WTC11 (cell line): ENCODE data around the gene ERBB4.

Experiments
- CREB1 ChIP-seq: sonication (generic); formaldehyde crosslinking; IDR thresholded peaks from 2 replicates; pipeline ENCODE4 v1.8.0; 2023; ENCODE audit warnings: mild to moderate bottlenecking, missing genetic modification reagents
- IRF2 ChIP-seq: sonication (generic); formaldehyde crosslinking; IDR thresholded peaks from 2 replicates; pipeline ENCODE4 v1.8.0; 2022; ENCODE audit warnings: low read depth, missing genetic modification reagents, borderline replicate concordance
- JUN ChIP-seq: sonication (generic); formaldehyde crosslinking; IDR thresholded peaks from 2 replicates; pipeline ENCODE4 v1.8.0; 2023; ENCODE audit warnings: mild to moderate bottlenecking, missing genetic modification reagents
- RELA ChIP-seq: sonication (generic); formaldehyde crosslinking; IDR thresholded peaks from 2 replicates; pipeline ENCODE4 v1.8.1; 2022; ENCODE audit warnings: missing genetic modification reagents, mild to moderate bottlenecking, borderline replicate concordance
- ZNF263 ChIP-seq: sonication (generic); formaldehyde crosslinking; IDR thresholded peaks from 2 replicates; pipeline ENCODE4 v1.8.1; 2022; ENCODE audit warnings: low read depth, mild to moderate bottlenecking, moderate library complexity, missing genetic modification reagents
- ZNF423 ChIP-seq: fragments of 250-450 bp; sonication (Bioruptor Pico); IDR thresholded peaks from 2 replicates; pipeline ENCODE4 v2.1.2; 2022; ENCODE audit warnings: mild to moderate bottlenecking, moderate library complexity
- TF ChIP-seq, protein P1 (sequence below): fragments of 200-600 bp; IDR thresholded peaks from 2 replicates; pipeline ENCODE4 v1.8.0; 2022; ENCODE audit warnings: antibody characterized with exemption
- TF ChIP-seq, protein P2 (sequence below): sonication (generic); formaldehyde crosslinking; IDR thresholded peaks from 2 replicates; pipeline ENCODE4 v1.8.1; 2022; ENCODE audit warnings: low read depth, missing genetic modification reagents, borderline replicate concordance
- TF ChIP-seq, protein P3 (sequence below): sonication (generic); formaldehyde crosslinking; IDR thresholded peaks from 2 replicates; pipeline ENCODE4 v1.8.0; 2022; ENCODE audit warnings: mild to moderate bottlenecking, missing genetic modification reagents
- TF ChIP-seq, protein P4 (sequence below): sonication (generic); formaldehyde crosslinking; IDR thresholded peaks from 2 replicates; pipeline ENCODE4 v1.8.0; 2022; ENCODE audit warnings: mild to moderate bottlenecking, missing genetic modification reagents
- TF ChIP-seq, protein P5 (sequence below): sonication (generic); formaldehyde crosslinking; conservative IDR thresholded peaks from 2 replicates; pipeline ENCODE4 v1.8.1; 2022; ENCODE audit warnings: mild to moderate bottlenecking, missing genetic modification reagents
- TF ChIP-seq, protein P6 (sequence below): sonication (generic); formaldehyde crosslinking; IDR thresholded peaks from 2 replicates; pipeline ENCODE4 v1.8.1; 2023; ENCODE audit warnings: mild to moderate bottlenecking, missing genetic modification reagents, borderline replicate concordance
- TF ChIP-seq, protein P7 (sequence below): sonication (generic); formaldehyde crosslinking; IDR thresholded peaks from 2 replicates; pipeline ENCODE4 v1.8.1; 2023; ENCODE audit warnings: mild to moderate bottlenecking, moderate library complexity, missing genetic modification reagents
- TF ChIP-seq, protein P8 (sequence below): sonication (generic); formaldehyde crosslinking; IDR thresholded peaks from 2 replicates; pipeline ENCODE4 v1.8.1; 2022; ENCODE audit warnings: low read depth, mild to moderate bottlenecking, moderate library complexity, missing genetic modification reagents, borderline replicate concordance

DNA sequence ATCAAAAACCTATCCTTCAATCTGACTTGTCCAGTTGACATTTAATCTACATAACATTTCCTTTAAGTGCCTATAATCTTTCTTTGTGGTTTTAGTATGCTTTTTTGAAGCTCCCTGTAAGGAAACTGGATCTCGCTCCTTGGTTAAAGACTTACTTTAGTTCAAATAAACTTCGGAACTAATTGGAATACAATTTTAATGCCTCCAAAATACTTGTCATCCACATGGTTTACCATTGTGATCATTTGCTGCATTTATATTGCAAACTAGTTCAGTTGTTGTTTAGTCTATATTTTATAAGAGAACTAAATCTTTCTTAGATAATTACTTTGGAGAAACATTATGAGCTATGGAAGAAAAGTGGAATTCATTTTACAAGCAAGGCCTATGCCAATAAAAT is 496.0 kb downstream of the ERBB4 start:
- TF ChIP-seq, protein P1, sequence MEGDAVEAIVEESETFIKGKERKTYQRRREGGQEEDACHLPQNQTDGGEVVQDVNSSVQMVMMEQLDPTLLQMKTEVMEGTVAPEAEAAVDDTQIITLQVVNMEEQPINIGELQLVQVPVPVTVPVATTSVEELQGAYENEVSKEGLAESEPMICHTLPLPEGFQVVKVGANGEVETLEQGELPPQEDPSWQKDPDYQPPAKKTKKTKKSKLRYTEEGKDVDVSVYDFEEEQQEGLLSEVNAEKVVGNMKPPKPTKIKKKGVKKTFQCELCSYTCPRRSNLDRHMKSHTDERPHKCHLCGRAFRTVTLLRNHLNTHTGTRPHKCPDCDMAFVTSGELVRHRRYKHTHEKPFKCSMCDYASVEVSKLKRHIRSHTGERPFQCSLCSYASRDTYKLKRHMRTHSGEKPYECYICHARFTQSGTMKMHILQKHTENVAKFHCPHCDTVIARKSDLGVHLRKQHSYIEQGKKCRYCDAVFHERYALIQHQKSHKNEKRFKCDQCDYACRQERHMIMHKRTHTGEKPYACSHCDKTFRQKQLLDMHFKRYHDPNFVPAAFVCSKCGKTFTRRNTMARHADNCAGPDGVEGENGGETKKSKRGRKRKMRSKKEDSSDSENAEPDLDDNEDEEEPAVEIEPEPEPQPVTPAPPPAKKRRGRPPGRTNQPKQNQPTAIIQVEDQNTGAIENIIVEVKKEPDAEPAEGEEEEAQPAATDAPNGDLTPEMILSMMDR: no peak
- TF ChIP-seq ZNF423 (CRISPR knock-in tag) (no peak), RELA (CRISPR knock-in tag) (no peak), ZNF263 (CRISPR knock-in tag) (no peak), JUN (CRISPR knock-in tag) (no peak), IRF2 (CRISPR knock-in tag) (no peak), CREB1 (no peak)
- TF ChIP-seq, protein P2, sequence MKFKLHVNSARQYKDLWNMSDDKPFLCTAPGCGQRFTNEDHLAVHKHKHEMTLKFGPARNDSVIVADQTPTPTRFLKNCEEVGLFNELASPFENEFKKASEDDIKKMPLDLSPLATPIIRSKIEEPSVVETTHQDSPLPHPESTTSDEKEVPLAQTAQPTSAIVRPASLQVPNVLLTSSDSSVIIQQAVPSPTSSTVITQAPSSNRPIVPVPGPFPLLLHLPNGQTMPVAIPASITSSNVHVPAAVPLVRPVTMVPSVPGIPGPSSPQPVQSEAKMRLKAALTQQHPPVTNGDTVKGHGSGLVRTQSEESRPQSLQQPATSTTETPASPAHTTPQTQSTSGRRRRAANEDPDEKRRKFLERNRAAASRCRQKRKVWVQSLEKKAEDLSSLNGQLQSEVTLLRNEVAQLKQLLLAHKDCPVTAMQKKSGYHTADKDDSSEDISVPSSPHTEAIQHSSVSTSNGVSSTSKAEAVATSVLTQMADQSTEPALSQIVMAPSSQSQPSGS (CRISPR knock-in tag): no peak
- TF ChIP-seq, protein P3, sequence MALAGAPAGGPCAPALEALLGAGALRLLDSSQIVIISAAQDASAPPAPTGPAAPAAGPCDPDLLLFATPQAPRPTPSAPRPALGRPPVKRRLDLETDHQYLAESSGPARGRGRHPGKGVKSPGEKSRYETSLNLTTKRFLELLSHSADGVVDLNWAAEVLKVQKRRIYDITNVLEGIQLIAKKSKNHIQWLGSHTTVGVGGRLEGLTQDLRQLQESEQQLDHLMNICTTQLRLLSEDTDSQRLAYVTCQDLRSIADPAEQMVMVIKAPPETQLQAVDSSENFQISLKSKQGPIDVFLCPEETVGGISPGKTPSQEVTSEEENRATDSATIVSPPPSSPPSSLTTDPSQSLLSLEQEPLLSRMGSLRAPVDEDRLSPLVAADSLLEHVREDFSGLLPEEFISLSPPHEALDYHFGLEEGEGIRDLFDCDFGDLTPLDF (CRISPR knock-in tag): no peak
- TF ChIP-seq, protein P4, sequence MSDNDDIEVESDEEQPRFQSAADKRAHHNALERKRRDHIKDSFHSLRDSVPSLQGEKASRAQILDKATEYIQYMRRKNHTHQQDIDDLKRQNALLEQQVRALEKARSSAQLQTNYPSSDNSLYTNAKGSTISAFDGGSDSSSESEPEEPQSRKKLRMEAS (CRISPR knock-in tag): no peak
- TF ChIP-seq, protein P5, sequence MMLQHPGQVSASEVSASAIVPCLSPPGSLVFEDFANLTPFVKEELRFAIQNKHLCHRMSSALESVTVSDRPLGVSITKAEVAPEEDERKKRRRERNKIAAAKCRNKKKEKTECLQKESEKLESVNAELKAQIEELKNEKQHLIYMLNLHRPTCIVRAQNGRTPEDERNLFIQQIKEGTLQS (CRISPR knock-in tag): no peak
- TF ChIP-seq, protein P6, sequence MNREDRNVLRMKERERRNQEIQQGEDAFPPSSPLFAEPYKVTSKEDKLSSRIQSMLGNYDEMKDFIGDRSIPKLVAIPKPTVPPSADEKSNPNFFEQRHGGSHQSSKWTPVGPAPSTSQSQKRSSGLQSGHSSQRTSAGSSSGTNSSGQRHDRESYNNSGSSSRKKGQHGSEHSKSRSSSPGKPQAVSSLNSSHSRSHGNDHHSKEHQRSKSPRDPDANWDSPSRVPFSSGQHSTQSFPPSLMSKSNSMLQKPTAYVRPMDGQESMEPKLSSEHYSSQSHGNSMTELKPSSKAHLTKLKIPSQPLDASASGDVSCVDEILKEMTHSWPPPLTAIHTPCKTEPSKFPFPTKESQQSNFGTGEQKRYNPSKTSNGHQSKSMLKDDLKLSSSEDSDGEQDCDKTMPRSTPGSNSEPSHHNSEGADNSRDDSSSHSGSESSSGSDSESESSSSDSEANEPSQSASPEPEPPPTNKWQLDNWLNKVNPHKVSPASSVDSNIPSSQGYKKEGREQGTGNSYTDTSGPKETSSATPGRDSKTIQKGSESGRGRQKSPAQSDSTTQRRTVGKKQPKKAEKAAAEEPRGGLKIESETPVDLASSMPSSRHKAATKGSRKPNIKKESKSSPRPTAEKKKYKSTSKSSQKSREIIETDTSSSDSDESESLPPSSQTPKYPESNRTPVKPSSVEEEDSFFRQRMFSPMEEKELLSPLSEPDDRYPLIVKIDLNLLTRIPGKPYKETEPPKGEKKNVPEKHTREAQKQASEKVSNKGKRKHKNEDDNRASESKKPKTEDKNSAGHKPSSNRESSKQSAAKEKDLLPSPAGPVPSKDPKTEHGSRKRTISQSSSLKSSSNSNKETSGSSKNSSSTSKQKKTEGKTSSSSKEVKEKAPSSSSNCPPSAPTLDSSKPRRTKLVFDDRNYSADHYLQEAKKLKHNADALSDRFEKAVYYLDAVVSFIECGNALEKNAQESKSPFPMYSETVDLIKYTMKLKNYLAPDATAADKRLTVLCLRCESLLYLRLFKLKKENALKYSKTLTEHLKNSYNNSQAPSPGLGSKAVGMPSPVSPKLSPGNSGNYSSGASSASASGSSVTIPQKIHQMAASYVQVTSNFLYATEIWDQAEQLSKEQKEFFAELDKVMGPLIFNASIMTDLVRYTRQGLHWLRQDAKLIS (CRISPR knock-in tag): no peak
- TF ChIP-seq, protein P7, sequence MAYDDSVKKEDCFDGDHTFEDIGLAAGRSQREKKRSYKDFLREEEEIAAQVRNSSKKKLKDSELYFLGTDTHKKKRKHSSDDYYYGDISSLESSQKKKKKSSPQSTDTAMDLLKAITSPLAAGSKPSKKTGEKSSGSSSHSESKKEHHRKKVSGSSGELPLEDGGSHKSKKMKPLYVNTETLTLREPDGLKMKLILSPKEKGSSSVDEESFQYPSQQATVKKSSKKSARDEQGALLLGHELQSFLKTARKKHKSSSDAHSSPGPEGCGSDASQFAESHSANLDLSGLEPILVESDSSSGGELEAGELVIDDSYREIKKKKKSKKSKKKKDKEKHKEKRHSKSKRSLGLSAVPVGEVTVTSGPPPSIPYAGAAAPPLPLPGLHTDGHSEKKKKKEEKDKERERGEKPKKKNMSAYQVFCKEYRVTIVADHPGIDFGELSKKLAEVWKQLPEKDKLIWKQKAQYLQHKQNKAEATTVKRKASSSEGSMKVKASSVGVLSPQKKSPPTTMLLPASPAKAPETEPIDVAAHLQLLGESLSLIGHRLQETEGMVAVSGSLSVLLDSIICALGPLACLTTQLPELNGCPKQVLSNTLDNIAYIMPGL (CRISPR knock-in tag): no peak
- TF ChIP-seq, protein P8, sequence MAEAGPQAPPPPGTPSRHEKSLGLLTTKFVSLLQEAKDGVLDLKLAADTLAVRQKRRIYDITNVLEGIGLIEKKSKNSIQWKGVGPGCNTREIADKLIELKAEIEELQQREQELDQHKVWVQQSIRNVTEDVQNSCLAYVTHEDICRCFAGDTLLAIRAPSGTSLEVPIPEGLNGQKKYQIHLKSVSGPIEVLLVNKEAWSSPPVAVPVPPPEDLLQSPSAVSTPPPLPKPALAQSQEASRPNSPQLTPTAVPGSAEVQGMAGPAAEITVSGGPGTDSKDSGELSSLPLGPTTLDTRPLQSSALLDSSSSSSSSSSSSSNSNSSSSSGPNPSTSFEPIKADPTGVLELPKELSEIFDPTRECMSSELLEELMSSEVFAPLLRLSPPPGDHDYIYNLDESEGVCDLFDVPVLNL: no peak
